ENCODE measurements around the gene GP9.

- TF ChIP-seq POLR2A (IDR thresholded peaks at IDR 0.05): no peak
- TF ChIP-seq CTCF (IDR thresholded peaks at IDR 0.05): no peak
Observed at GRCh38 chr3:129065720-129066073, 5.1 kb downstream of the GP9 start.
